Thyroid gland (tissue), 4 donors: ENCODE data around the gene OR2T34.
"Not testable (repeated sequence)": the region's sequence is repeated elsewhere in the genome, so short reads cannot be mapped to it uniquely, and the experiment has no call there.

Source experiments
- POLR2A ChIP-seq, 2 donors: fragments of 450-650 bp; IDR thresholded peaks; one replicate each; pipeline ENCODE4 v1.6.1; 2017; ENCODE audit warnings: antibody characterized with exemption in 2 of 2, mild to moderate bottlenecking in 2 of 2, moderate library complexity in 1 of 2
- TF ChIP-seq, protein P1 (sequence below), 6 experiments: fragments of 200-600 bp in 3 of 6; fragments of 450-650 bp in 3 of 6; sonication (generic) in 3 of 6; IDR thresholded peaks; one replicate each; pipeline ENCODE4 v1.5.1; 2016 to 2019; ENCODE audit warnings: antibody characterized with exemption in 6 of 6, mild to moderate bottlenecking in 2 of 6, inconsistent platforms in 1 of 6, moderate library complexity in 1 of 6

DNA sequence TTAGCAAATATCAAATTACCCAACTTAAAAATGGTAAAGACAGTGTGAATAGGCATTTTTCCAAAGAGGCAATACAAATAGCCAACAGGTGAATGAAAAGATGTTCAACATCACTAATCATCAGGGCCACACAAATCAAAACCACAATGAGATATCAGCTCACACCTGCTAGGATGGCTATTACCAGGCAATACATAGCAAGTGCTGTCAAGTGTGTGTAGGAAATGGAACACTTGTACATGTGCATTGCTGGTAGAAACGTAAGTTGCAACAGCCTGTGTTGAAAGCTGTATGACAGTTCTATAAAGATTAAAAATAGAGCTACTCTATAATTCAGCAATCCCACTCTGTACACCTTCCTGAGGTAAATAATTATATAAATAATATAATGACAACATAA lies 2.5 kb downstream of the OR2T34 start:
- TF ChIP-seq, protein P1, sequence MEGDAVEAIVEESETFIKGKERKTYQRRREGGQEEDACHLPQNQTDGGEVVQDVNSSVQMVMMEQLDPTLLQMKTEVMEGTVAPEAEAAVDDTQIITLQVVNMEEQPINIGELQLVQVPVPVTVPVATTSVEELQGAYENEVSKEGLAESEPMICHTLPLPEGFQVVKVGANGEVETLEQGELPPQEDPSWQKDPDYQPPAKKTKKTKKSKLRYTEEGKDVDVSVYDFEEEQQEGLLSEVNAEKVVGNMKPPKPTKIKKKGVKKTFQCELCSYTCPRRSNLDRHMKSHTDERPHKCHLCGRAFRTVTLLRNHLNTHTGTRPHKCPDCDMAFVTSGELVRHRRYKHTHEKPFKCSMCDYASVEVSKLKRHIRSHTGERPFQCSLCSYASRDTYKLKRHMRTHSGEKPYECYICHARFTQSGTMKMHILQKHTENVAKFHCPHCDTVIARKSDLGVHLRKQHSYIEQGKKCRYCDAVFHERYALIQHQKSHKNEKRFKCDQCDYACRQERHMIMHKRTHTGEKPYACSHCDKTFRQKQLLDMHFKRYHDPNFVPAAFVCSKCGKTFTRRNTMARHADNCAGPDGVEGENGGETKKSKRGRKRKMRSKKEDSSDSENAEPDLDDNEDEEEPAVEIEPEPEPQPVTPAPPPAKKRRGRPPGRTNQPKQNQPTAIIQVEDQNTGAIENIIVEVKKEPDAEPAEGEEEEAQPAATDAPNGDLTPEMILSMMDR (IDR thresholded peaks at IDR 0.05) = not testable (repeated sequence)
- TF ChIP-seq POLR2A (IDR thresholded peaks at IDR 0.05) = not testable (repeated sequence)
